ENCODE measurements around the gene ECSCR.

ECSCR gene

DNA sequence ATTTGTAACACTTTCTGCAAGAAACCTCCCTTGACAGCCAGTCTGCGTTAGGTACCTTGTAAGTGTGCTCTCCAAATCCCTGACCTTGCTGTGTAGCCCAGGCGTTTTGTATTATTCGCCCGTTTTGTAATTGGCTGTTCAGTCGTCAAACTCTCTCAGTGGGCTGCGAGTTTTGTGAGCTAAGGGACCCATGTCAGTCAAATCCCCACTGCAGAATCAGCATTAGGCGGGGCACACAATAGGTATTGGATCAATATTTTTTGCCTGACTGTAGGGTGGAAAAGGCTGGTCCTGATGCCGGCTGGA is 23.9 kb downstream of the ECSCR start:
- peak overlapping the region; percentile 90 for H3K4me3 ChIP-seq (ENCODE audit: low read length)
- TF ChIP-seq, protein P1, sequence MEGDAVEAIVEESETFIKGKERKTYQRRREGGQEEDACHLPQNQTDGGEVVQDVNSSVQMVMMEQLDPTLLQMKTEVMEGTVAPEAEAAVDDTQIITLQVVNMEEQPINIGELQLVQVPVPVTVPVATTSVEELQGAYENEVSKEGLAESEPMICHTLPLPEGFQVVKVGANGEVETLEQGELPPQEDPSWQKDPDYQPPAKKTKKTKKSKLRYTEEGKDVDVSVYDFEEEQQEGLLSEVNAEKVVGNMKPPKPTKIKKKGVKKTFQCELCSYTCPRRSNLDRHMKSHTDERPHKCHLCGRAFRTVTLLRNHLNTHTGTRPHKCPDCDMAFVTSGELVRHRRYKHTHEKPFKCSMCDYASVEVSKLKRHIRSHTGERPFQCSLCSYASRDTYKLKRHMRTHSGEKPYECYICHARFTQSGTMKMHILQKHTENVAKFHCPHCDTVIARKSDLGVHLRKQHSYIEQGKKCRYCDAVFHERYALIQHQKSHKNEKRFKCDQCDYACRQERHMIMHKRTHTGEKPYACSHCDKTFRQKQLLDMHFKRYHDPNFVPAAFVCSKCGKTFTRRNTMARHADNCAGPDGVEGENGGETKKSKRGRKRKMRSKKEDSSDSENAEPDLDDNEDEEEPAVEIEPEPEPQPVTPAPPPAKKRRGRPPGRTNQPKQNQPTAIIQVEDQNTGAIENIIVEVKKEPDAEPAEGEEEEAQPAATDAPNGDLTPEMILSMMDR (conservative IDR thresholded peaks at IDR 0.05; ENCODE audit: low read depth, low read length): no peak
- no peak for DNase-seq (ENCODE audit: low read depth)

DNA sequence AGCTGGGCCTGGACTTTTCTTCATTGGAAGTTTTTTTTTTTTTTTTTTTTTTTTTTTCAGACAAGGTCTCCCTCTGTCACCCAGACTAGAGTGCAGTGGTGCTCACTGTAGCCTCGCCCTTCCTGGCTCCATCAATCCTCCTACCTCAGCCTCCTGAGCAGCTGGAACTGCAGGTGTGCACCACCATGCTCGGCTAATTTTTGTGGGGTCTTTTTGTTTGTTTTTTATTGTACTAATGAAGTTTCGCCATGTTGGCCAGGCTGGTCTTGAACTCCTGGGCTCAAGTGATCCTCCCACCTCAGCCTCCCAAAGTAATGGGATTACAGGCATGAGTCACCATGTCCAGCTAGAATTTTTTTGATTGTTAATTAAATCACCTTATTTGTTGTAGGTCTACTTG is 26.9 kb downstream of the ECSCR start:
- DNase-seq (ENCODE audit: low read depth): no peak
- TF ChIP-seq, protein P1 (conservative IDR thresholded peaks at IDR 0.05; ENCODE audit: low read depth, low read length): no peak
- no peak overlapping the region for H3K4me3 ChIP-seq (ENCODE audit: low read length)

DNA sequence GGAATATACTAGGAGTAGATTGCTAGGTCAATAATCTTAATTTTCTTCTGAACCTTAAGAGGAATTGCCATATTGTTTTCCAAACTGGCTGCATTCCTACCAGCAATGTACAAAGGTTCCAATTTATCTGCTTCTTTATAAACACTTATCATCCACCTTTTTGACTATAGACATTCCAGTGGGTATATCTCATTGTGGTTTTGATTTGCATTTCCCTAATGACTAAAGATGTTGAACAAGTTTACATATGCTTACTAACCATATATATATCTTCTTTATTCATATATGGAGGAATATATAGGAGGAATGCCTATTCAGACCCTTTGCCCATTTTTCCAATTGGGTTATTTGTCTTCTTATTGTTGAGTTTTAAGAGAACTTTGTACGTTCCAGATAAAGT is 30.8 kb downstream of the ECSCR start:
- no peak for DNase-seq (ENCODE audit: low read depth)
- TF ChIP-seq, protein P1 (conservative IDR thresholded peaks at IDR 0.05; ENCODE audit: low read depth, low read length): no peak
- H3K4me3 ChIP-seq (ENCODE audit: low read length): no peak overlapping the region

DNA sequence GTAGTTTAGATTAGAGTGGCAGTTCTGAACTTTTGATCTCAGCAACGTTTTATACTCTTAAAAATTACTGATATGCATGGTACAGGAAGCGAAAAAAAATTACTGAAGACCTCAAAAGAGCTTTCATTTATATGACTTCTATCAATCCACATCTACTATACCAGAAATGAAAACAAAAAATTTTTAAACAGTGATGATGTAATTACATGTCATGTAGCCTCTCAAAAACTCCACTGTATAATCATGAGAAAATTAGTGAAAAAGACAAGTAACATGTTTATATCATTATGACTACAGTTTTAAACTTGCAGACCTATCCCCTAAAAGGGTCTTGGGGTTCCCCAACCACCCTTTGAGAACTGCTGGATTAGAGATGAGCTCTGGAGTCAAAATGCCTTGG is 32.5 kb downstream of the ECSCR start:
- H3K4me3 ChIP-seq (ENCODE audit: low read length): no peak overlapping the region
- no peak for DNase-seq (ENCODE audit: low read depth)
- TF ChIP-seq, protein P1 (conservative IDR thresholded peaks at IDR 0.05; ENCODE audit: low read depth, low read length): no peak

DNA sequence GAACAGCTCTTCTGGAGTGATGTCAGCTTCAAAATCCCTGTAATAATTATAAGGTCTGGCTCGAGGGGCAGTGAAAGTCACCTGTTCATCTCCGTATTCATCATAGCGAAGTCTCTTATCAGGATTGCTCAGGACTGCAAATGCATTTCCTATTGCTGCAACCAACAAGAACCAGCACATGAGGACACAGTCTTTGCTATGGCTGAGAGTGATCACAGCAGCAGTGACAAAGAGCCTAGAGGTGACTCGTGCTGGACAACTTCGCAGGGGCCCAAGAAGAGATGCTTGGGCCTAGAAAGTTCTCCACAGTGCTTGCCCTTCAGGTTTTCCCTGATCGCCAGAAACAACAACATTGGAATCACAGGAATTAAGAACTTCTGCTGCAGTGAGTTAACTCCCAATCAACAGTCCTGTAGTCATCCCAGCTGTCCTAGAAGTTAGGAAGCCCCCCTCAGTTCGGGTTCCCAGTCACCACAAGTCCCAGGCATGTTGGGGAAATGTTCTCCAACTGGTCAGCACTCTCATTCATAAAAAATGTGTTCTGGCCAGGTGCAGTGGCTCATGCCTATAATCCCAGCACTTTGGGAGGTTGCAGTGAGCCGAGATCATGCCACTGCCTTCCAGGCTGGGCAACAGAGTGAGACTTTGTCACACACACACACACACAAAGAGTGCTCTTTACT is 36.2 kb downstream of the ECSCR start:
- TF ChIP-seq, protein P1 (conservative IDR thresholded peaks at IDR 0.05; ENCODE audit: low read depth, low read length): no peak
- H3K4me3 ChIP-seq (ENCODE audit: low read length): no peak overlapping the region
- DNase-seq (ENCODE audit: low read depth): no peak

DNA sequence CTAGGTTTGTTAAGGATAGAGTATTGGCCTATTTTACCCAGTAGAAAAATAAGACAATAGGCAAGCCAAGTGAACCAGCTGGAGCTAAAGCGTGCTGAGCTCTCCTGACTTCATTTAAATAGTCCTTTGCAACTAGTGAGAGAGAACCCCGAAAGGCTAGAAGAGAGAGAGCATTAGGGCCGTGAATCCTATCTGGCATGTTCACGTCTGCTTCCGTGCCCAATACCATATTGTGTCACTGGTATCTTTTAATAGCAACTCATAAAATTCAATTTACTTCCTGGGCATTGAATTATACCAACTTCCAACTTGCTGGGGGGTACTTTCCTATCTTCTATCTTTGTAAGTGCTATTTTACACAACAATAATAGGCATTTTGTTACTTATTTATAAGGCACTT is 37.0 kb downstream of the ECSCR start:
- no peak for DNase-seq (ENCODE audit: low read depth)
- TF ChIP-seq, protein P1 (conservative IDR thresholded peaks at IDR 0.05; ENCODE audit: low read depth, low read length): no peak
- no peak overlapping the region for H3K4me3 ChIP-seq (ENCODE audit: low read length)

DNA sequence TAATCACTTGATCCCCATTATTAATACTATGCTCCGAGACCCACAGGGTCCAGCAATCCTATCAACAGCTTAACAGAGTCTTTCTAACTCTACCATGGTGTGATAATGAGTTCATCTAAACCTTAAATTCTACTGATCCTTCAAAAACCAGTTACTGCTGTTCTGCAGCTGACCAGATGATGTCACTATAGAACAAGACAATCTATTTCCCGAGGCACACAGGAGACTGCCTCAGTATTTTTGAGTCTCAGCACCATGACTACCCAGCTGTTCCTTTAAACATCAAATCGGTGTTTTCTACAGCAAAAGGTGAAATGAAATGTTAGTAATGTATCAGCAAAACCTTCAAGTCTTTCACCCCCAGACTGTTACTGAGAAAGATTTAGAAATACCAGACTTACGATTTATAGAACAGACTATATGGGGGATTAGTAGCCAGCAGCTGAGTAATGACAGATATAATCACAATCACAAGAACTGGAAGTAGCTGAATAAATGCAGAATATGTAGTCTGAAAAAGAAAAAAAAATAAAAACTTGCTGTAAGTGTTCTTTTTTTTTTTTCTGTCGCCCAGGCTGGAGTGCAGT is 40.1 kb downstream of the ECSCR start:
- DNase-seq (ENCODE audit: low read depth): no peak
- TF ChIP-seq, protein P1 (conservative IDR thresholded peaks at IDR 0.05; ENCODE audit: low read depth, low read length): peak; percentile 89
- H3K4me3 ChIP-seq (ENCODE audit: low read length): no peak overlapping the region

Data from retinal pigment epithelial cell (primary cell).